GM10847 (cell line): ENCODE data around the gene KCNA2.

Experiments used
- POLR2A ChIP-seq: IDR thresholded peaks from 2 replicates; pipeline ENCODE4 v1.6.1; 2011; ENCODE audit not compliant: insufficient read length; ENCODE audit errors: extremely low read depth

Gene KCNA2

DNA sequence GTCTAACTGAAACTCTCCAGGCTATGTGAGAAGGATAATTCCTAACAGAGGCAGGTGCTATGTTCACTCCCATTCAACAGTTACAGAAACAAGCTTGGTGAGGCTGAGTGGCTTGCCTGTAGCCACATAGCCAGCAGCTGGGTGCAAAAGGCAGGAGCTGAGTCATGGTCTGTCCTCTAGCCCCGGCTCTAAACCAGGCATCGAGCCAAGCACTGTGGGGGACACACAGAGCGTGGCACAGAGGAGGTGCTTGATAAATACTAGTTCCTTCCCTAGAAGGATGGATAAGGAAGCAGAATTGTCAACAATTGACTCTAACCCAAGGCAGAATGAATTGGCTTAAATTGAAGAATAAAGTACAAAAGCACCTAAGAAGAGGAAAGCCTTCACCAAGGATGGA, 10.4 kb upstream of the KCNA2 start:
- no peak for TF ChIP-seq POLR2A

- TF ChIP-seq POLR2A = no peak
Measured at GRCh38 chr1:110615548-110616130, 9.5 kb upstream of the KCNA2 start.

DNA sequence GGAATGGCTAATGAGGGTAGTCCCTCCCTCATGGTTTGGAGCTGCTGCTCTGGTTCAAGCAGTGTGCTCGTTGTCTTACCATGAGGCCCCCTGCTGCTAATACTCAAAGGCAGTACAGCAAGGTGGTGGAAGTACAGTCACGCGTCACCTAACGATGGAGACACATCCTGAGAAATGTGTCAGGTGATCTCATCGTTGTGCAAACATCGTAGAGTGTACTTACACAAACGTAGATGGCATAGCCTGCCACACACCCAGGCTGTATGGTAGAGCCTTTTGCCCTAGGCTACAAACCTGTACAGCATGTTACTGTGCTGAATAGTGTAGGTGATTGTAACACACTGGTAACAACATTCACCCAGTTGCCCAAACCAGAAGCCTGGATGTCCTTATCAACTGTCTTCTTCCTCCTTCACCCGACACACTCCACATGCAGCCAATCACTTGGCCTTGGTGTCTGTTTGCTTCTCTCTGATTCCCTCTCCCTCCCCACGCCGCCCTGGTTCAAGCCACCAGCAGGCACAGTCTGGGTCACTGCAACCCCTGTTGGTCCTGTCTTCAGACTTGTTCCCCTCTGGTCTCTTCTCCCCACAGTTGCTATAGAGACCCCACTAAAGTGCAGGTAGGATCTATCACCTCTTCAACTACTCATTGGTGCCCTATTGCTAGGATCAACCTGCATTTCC, 6.0 kb upstream of the KCNA2 start:
- TF ChIP-seq POLR2A = no peak

GRCh38 chr1:110610696-110611286, 4.6 kb upstream of the KCNA2 start:
- no peak for TF ChIP-seq POLR2A

DNA sequence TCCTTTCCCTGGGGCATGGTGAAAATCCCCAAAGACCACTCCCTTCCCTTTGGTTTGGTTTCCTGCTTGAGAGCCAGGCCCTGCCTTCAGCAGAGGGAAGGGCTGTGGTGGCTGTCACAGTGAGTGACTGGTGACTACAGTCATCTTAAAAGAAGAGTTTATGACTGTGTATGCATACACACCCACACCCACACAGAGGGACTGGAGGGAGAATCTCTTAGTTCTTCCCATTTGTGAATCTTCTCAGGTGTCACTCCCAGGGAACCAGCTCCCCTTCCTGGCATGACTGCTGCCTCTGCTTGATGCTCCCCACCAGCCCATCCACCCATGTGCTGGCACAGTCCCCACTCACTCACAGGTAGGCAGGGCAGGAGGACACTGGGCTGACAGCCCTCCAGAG, 3.9 kb upstream of the KCNA2 start:
- TF ChIP-seq POLR2A = no peak

- TF ChIP-seq POLR2A = no peak
Measured at GRCh38 chr1:110608247-110608646, 2.1 kb upstream of the KCNA2 start.

GRCh38 chr1:110607536-110608230, 1.5 kb upstream of the KCNA2 start:
- no peak for TF ChIP-seq POLR2A

DNA sequence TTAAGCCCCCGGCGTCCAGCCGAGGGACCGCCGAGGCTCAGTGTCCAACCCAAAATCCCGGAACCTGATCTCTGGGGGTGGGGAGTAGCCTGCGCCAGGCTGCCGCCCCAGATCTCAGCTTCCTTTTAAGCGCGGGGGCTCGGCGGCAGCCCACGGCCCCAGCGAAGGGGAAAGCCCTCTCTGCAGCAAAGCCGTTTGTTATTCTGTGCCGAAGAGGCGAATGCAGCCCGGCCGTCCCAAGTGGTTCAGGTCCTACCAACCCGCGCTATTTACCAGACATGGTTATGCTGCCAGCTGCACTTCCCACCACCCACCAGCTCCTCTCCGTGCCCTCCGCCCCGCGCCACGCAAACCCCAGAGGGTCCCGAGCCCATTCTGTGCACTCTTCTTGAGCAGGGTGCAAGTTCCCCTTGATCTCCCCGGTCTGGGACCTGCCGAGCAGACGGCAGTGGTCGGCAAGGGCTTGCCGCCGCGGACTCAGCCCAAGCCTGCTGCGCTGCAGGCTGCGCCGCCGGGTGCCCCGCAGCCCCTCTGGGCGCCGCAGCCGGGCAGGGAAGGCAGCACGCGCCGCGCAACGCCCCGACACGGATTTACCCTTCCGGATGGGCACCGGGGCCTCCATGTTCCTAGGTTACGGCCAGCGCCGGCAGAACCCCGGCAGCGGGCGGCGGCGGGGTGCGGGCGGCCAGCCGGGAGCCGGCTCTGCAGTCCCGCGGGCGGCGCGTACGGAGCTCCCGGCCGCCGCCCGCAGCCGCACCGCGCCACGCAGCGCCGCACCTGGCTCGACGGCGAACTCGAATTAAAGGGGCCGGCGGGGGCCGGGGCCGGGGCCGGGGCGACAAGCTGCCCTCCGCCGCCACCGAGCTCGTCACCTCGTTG, 738 bp upstream of the KCNA2 start:
- TF ChIP-seq POLR2A = no peak

- TF ChIP-seq POLR2A = no peak
Measured at GRCh38 chr1:110605446-110605845, 712 bp downstream of the KCNA2 start.

GRCh38 chr1:110604586-110605148, 1.5 kb downstream of the KCNA2 start:
- TF ChIP-seq POLR2A = no peak

GRCh38 chr1:110603058-110603457, 3.1 kb downstream of the KCNA2 start:
- TF ChIP-seq POLR2A = no peak

GRCh38 chr1:110602466-110602865, 3.7 kb downstream of the KCNA2 start:
- TF ChIP-seq POLR2A = no peak

DNA sequence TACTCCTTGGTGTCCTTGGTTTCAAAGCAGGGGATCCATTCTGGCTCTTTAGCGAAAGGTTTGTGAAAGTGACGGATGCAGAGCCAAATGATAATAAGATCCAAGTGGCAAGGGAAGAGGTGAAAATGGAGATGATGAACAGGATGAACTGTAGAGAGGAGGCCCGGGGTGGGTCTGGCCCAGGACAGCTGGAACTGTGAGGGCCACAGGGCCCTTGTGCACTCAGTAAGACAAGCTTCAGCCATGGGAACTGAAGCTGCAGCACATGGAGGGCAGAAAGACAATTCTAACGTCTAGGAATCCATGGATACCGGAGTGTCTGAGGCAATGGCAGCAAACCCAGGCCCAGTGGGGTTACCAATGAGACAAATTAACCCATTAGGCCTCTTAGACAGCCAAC, 4.8 kb downstream of the KCNA2 start:
- no peak for TF ChIP-seq POLR2A

DNA sequence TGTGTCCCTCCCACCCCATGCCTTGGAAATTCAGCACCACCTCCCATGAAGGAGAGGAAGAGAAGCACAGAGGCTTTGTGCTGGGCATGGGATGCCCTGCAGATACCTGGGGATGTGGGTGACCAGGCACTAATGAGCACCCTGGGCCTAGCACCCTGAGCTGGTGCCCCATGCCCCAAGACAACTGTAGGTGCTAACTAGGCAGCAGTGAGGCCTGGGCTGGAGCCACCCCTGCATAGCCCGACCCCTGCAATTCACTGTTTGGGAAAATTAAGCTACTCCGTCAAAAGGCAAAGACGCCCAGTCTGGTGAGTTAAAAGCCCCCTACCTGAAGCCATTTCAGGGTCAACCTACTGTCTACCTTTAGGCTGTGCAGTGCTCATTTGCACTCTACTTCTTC, 5.4 kb downstream of the KCNA2 start:
- no peak for TF ChIP-seq POLR2A

GRCh38 chr1:110597966-110598365, 8.2 kb downstream of the KCNA2 start:
- TF ChIP-seq POLR2A = no peak
